Measurements from ENCODE around the gene EIF4A3.

- TF ChIP-seq CTCF (IDR thresholded peaks at IDR 0.05; ENCODE audit: poor library complexity) = no peak
- TF ChIP-seq EZH2 (IDR thresholded peaks at IDR 0.05; ENCODE audit: borderline replicate concordance) = no peak
Measured at GRCh38 chr17:80146121-80147034, 550 bp downstream of the EIF4A3 start.

Measured in hepatocyte (in vitro differentiated cells).